Sigmoid colon (tissue), 7 donors: Measurements from ENCODE around the gene LRRC8A. TPM values are rescaled to one million over a fixed set of nuclear protein-coding genes. Genes with fewer than 3 reads are reported as not detected.
A peak's percentile ranks its signal among the peaks of the same experiment; 100 is the strongest.

ENCODE experiments used
- DNase-seq: peaks from one replicate; pipeline ENCODE4 v3.0.0-alpha.2; 2019
- H3K27ac ChIP-seq, 4 donors: fragments of 200-600 bp; sonication (generic); one replicate each; pipeline ENCODE4 v1.5.1; 2016 to 2019; ENCODE audit warnings: mild to moderate bottlenecking in 1 of 4
- H3K27me3 ChIP-seq, 3 donors: fragments of 200-600 bp; sonication (generic); one replicate each; pipeline ENCODE4 v1.5.1; 2019; ENCODE audit warnings: mild to moderate bottlenecking in 1 of 3
- H3K36me3 ChIP-seq, 4 donors: fragments of 200-600 bp; sonication (generic); one replicate each; pipeline ENCODE4 v1.5.1; 2016 to 2019
- H3K4me1 ChIP-seq, 4 donors: fragments of 200-600 bp; sonication (generic); one replicate each; pipeline ENCODE4 v1.5.1; 2017 to 2019
- H3K4me3 ChIP-seq, 4 donors: fragments of 200-600 bp; sonication (generic); one replicate each; pipeline ENCODE4 v1.5.1; 2017 to 2019; ENCODE audit warnings: mild to moderate bottlenecking in 2 of 4, moderate library complexity in 1 of 4
- H3K9me3 ChIP-seq, 4 donors: fragments of 200-600 bp in 3 of 4; sonication (generic) in 3 of 4; one replicate each; pipeline versions ENCODE4 v1.5.1 to v1.6.1; 2013 to 2019
- EP300 ChIP-seq, 4 donors: sonication (generic); formaldehyde crosslinking; IDR thresholded peaks; one replicate each; pipeline ENCODE4 v1.6.1; 2017; ENCODE audit warnings: antibody characterized with exemption in 4 of 4
- POLR2A ChIP-seq, 2 donors: fragments of 450-650 bp; IDR thresholded peaks; one replicate each; pipeline ENCODE4 v1.6.1; 2016; ENCODE audit warnings: antibody characterized with exemption in 2 of 2, mild to moderate bottlenecking in 2 of 2, moderate library complexity in 2 of 2
- POLR2AphosphoS5 ChIP-seq, 4 donors: sonication (generic); formaldehyde crosslinking; IDR thresholded peaks; one replicate each; pipeline ENCODE4 v1.6.1; 2017; ENCODE audit warnings: antibody characterized with exemption in 4 of 4
- WGBS, 2 donors: extraction: QIAGEN DNeasy Blood & Tissue Kit; methylation state at CpG; one replicate each; pipeline ENCODE4 v1.1.7; 2013; 5-methylcytosine and 5-hydroxymethylcytosine counted together
- intact Hi-C: fragments of 100-400 bp; cut with DNase I; formaldehyde crosslinking; loops from one replicate; pipeline ENCODE4 v1.15.1; 2023
- polyA plus RNA-seq, 3 donors: library from polyadenylated mRNA; stranded (reverse); fragments of 200-250 nt; gene quantifications; one replicate each; pipeline ENCODE4 v1.2.3, GENCODE V29; 2013
- total RNA-seq, 4 donors: library from RNA; depleted of rRNA; stranded (reverse); fragments of >200 nt; gene quantifications; one replicate each; pipeline ENCODE4 v1.1.0, GENCODE V29; 2016
- TF ChIP-seq, protein P1 (sequence below), 4 experiments: fragments of 450-650 bp in 3 of 4; fragments of 200-600 bp in 1 of 4; IDR thresholded peaks; one replicate each; pipeline ENCODE4 v1.5.1; 2016 to 2019; ENCODE audit warnings: antibody characterized with exemption in 4 of 4, mild to moderate bottlenecking in 3 of 4, moderate library complexity in 2 of 4
- donor health status: healthy with polysubstance abuse.
- donor health status: Bipolar disorder and iron deficiency.
- donor health status: healthy.

Gene LRRC8A
- total and polyA plus RNA-seq, 7 donors, result 4.8 to 59.5 (median 26.0) TPM

DNA sequence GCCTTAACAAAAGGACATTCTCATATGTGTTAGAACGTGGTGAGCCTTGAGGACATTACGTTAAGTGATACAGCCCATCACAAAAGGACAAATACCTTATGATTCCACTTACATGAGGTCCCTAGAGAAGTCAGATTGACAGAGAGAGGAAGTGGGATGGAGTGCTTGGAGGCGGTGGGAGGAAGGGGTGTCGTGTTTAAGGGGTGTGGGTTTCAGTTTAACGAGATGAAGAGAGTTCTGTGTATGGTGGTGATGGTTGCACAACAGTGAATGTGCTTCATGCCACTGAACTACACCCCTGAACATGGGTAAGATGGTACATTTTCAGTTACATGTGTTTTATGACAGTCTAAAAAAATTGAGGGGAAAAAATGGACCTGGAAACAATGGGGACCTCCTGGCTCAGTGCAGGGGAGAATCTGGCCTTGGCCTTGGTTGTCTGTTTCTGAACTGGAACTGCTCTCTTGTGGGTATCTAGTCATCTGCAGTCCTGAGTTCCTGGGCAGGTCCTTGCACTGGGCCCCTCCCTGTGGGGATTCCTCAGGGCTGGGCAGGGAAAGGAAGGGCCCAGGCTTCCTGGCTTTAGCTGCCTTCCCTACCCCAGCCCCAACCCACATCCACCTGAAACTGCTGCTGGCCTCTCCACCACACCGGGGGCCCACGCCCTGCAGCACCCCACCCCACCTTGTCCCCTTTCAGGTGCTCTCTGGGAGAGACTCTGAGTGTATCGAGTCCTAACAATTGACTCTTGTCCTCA is 17.8 kb downstream of the LRRC8A start:
- H3K27ac ChIP-seq, result peak overlapping the region; percentile 13 to 51 (median 30)
- H3K27me3 ChIP-seq, result no peaks in the 10 kb centered on the region
- H3K4me3 ChIP-seq, result no peak overlapping the region
- H3K36me3 ChIP-seq, result peaks cover 5 to 66% (median 15%) of the 10 kb centered on the region in 4 donors
- intact Hi-C loops, result no loop called here
- peaks cover 0 to 32% (median 27%) of the 10 kb centered on the region in 4 donors for H3K4me1 ChIP-seq
- 37 to 48% methylated on average over 8 of the region's 8 CpGs for WGBS, 2 donors
- TF ChIP-seq EP300 (IDR thresholded peaks at IDR 0.05) (no peak), POLR2A (IDR thresholded peaks at IDR 0.05) (no peak), POLR2AphosphoS5 (IDR thresholded peaks at IDR 0.05) (no peak)
- TF ChIP-seq, protein P1, sequence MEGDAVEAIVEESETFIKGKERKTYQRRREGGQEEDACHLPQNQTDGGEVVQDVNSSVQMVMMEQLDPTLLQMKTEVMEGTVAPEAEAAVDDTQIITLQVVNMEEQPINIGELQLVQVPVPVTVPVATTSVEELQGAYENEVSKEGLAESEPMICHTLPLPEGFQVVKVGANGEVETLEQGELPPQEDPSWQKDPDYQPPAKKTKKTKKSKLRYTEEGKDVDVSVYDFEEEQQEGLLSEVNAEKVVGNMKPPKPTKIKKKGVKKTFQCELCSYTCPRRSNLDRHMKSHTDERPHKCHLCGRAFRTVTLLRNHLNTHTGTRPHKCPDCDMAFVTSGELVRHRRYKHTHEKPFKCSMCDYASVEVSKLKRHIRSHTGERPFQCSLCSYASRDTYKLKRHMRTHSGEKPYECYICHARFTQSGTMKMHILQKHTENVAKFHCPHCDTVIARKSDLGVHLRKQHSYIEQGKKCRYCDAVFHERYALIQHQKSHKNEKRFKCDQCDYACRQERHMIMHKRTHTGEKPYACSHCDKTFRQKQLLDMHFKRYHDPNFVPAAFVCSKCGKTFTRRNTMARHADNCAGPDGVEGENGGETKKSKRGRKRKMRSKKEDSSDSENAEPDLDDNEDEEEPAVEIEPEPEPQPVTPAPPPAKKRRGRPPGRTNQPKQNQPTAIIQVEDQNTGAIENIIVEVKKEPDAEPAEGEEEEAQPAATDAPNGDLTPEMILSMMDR (IDR thresholded peaks at IDR 0.05), result no peak
- no peak for DNase-seq
- H3K9me3 ChIP-seq, result no peaks in the 10 kb centered on the region

DNA sequence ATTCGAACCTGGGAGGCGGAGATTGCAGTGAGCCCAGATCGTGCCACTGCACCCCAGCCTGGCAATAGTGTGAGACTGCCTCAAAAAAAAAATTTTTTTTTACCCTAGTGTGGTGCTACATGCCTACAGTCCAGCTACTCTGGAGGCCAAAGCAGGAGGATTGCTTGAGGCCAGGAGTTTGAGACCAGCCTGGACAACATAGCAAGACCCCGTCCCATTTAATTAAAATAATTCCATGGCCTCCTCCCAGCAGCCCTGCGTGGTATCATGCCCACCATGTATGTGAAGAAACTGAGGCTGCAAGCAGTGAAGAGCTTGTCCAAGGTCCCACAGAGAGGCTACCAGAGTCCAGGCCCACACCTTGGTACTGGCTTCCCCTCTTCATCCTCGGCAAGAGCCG is 19.4 kb downstream of the LRRC8A start:
- H3K4me3 ChIP-seq, result no peak overlapping the region
- TF ChIP-seq POLR2A (IDR thresholded peaks at IDR 0.05) (no peak), EP300 (IDR thresholded peaks at IDR 0.05) (no peak), POLR2AphosphoS5 (IDR thresholded peaks at IDR 0.05) (no peak)
- TF ChIP-seq, protein P1 (IDR thresholded peaks at IDR 0.05), result no peak
- H3K4me1 ChIP-seq, result peaks cover 0 to 32% (median 28%) of the 10 kb centered on the region in 4 donors
- intact Hi-C loops, result no loop called here
- H3K36me3 ChIP-seq, result peaks cover 0 to 51% (median 15%) of the 10 kb centered on the region in 4 donors
- WGBS, 2 donors, result 90 to 92% methylated on average over 7 of the region's 7 CpGs
- no peak for DNase-seq
- no peaks in the 10 kb centered on the region for H3K9me3 ChIP-seq
- peak overlapping the region in 2 of 4 donors; percentile 45 to 58 for H3K27ac ChIP-seq
- no peaks in the 10 kb centered on the region for H3K27me3 ChIP-seq

DNA sequence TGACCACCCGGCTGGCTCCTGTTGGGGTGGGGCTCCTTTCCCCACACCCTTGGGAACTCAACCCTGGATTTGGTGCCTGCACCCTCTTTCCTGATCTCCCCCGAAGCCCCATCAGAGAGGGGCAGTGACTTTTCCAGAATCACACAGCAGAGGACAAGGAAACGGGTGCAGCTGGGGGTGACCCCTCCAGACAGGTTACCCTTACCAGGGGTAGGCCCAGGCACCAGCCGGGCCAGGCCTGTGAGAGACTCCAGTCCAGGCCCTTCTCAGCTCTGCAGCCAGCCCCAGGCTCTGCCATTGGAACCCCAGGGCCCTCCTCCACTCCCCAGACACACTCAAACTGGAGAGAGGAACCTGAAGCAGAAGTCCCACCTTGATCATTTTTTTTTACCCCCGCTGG is 19.9 kb downstream of the LRRC8A start:
- no peak for DNase-seq
- Histone ChIP-seq H3K27me3 (no peaks in the 10 kb centered on the region), H3K36me3 (peaks cover 0 to 47% (median 14%) of the 10 kb centered on the region in 4 donors), H3K4me1 (peaks cover 0 to 33% (median 32%) of the 10 kb centered on the region in 4 donors), H3K27ac (peak overlapping the region; percentile 17 to 58 (median 40)), H3K9me3 (no peaks in the 10 kb centered on the region), H3K4me3 (no peak overlapping the region)
- intact Hi-C loops, result no loop called here
- WGBS, 2 donors, result 70 to 72% methylated on average over 5 of the region's 5 CpGs
- TF ChIP-seq POLR2AphosphoS5 (IDR thresholded peaks at IDR 0.05), result no peak
- TF ChIP-seq, protein P1 (IDR thresholded peaks at IDR 0.05), result no peak
- no peak for TF ChIP-seq EP300 (IDR thresholded peaks at IDR 0.05)
- no peak for TF ChIP-seq POLR2A (IDR thresholded peaks at IDR 0.05)

DNA sequence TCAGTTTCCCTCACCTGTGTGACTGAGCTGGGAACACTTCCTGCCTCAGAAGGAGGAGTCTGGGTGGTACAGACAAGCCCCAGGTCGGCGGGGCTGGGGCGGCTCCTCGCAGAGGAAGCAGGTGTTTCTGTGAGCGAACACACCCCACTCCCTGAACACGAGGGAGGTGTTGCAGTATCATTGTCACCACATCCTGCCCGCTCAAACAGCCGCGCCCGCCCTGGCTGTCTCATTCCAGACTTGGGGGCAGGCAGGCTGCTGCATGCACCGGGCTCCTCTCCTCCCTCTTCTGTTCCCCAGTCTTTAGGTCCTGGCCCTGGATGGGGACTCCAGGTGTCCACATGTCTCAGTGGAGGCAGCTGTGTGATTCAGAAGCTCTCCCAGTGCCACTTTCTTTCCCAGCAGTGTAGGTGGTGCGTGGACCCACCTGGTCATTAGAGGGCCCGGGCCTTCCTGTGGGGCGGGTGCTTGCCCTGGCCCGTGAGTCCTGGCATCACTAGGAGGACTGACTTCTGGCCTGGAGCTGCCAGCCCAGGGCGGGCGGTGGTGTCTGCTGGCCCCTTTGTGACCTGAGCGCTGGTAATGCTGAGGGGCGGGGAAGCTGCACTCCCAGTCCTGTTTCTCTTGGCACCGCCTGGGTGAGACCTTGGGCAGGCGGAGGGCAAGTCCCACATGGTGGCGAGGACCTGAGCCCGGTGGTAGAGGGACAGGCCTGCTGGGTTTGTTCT is 20.6 kb downstream of the LRRC8A start:
- peaks cover 0 to 35% (median 33%) of the 10 kb centered on the region in 4 donors for H3K4me1 ChIP-seq
- intact Hi-C loops, result no loop called here
- H3K27ac ChIP-seq, result peak overlapping the region; percentile 34 to 58 (median 44)
- TF ChIP-seq, protein P1 (IDR thresholded peaks at IDR 0.05), result no peak
- peak in 2 of 4 donors; percentile 19 to 30 for TF ChIP-seq POLR2AphosphoS5 (IDR thresholded peaks at IDR 0.05)
- no peak for DNase-seq
- H3K36me3 ChIP-seq, result peaks cover 3 to 47% (median 13%) of the 10 kb centered on the region in 4 donors
- no peaks in the 10 kb centered on the region for H3K9me3 ChIP-seq
- H3K27me3 ChIP-seq, result no peaks in the 10 kb centered on the region
- WGBS, 2 donors, result 17 to 39% methylated on average over 23 of the region's 23 CpGs
- no peak overlapping the region for H3K4me3 ChIP-seq
